ENCODE results near the gene SPI1.
"Not testable (repeated sequence)": the region's sequence is repeated elsewhere in the genome, so short reads cannot be mapped to it uniquely, and the experiment has no call there.

SPI1 gene

DNA sequence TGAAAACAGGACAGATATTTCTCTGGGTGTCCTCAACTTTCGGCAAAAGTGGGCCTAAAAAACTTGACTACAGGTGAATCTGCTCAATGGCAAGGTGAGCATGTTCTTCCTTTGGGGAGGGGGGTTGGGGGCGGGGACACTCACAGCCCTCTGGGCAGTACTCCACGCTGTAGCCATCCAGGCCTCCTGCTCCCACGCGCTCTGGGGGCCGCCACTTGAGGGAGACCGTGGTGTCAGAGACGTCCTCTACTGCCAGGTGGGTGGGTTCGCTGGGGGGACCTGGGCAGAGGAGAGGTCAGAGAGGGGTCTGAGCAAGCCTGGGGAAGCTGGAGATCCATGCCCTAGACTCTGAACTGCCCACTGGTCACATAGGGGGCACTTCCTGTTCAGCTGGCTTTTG lies 42.6 kb downstream of the SPI1 start:
- no peak for DNase-seq (ENCODE audit: low spot score)
- TF ChIP-seq, protein P1, sequence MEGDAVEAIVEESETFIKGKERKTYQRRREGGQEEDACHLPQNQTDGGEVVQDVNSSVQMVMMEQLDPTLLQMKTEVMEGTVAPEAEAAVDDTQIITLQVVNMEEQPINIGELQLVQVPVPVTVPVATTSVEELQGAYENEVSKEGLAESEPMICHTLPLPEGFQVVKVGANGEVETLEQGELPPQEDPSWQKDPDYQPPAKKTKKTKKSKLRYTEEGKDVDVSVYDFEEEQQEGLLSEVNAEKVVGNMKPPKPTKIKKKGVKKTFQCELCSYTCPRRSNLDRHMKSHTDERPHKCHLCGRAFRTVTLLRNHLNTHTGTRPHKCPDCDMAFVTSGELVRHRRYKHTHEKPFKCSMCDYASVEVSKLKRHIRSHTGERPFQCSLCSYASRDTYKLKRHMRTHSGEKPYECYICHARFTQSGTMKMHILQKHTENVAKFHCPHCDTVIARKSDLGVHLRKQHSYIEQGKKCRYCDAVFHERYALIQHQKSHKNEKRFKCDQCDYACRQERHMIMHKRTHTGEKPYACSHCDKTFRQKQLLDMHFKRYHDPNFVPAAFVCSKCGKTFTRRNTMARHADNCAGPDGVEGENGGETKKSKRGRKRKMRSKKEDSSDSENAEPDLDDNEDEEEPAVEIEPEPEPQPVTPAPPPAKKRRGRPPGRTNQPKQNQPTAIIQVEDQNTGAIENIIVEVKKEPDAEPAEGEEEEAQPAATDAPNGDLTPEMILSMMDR (IDR thresholded peaks at IDR 0.05; ENCODE audit: extremely low read depth, insufficient read depth, missing control alignments) = no peak
- in situ Hi-C loops (cut with MboI; ENCODE audit: low pct_unique_long_range_greater_than_20kb, low sequenced_read_pairs, unreplicated experiment) = no loop called here

DNA sequence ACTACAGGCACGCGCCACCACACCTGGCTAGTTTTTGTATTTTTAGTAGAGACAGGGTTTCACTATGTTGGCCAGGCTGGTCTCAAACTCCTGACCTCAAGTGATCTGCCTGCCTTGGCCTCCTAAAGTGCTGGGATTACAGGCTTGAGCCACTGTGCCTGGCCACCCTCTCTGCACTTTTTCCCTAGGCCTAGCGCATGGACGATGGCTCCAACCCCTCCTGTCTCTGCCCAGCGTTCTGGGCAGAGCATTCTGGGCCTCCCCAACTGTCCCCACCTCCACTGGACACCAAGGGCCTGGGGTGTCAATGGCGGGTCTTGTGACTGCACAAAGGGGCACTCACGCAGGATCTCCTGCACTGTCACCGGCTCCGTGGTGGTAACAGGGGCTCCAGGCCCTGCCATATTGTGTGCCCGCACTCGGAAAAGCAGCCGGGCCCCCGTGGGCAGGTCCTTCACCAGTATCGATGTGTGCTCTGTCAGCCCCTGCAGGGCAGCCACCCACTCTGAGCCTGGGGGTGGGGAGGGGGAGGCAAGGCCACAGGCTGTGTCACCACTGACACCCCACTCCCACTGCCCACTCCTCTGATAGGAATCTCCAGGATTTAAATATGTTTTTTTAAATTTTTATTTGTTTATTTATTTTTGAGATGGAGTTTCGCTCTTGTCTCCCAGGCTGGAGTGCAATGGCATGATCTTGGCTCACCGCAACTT lies 43.5 kb downstream of the SPI1 start:
- DNase-seq (ENCODE audit: low spot score); in situ Hi-C loops (cut with MboI; ENCODE audit: low pct_unique_long_range_greater_than_20kb, low sequenced_read_pairs, unreplicated experiment): not testable (repeated sequence)

DNA sequence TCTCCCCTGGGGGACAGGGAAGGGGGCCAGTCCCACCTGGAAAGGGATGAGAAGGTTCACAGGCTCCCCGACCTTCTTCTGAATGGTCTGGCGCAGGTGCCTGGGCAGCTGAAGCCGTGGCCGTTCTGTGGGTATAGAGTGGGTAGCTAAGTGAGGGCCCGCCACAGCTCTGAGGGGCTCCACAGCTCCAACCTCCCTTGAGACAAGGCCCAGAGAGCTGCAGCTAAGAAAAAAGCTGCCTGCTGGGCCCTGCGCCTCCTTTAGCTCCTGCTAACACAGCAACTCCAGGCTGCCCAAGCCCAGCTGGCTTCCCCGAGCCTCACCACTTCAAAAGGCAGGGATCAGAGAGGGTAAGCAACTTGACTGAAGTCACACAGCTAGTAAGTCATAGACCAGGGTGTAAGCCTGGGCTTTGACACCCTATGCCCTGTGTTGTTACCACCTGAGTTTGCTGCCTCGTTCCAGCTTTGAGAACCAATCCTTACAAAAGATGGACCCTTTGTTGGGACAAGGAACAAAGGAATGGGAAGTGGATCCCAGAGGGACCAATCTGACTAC lies 44.4 kb downstream of the SPI1 start:
- TF ChIP-seq, protein P1 (IDR thresholded peaks at IDR 0.05; ENCODE audit: extremely low read depth, insufficient read depth, missing control alignments) = no peak
- in situ Hi-C loops (cut with MboI; ENCODE audit: low pct_unique_long_range_greater_than_20kb, low sequenced_read_pairs, unreplicated experiment) = no loop called here
- no peak for DNase-seq (ENCODE audit: low spot score)

DNA sequence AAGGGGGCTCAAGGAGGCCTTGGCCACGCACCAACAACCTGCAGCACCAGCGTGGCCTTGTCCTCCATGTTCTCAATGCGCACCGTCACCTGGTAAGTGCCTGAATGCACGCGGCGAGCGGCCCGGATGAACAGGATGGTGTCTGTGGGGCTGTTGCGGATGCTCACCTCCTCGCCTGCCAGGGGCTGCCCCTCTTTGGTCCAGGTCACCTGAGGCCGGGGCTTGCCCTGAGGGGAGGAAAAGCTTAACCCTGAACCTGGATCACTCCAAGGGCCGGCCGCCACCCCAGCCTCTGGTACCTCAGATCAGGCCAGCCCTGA lies 44.9 kb downstream of the SPI1 start:
- in situ Hi-C loops (cut with MboI; ENCODE audit: low pct_unique_long_range_greater_than_20kb, low sequenced_read_pairs, unreplicated experiment) = no loop called here
- TF ChIP-seq, protein P1 (IDR thresholded peaks at IDR 0.05; ENCODE audit: extremely low read depth, insufficient read depth, missing control alignments) = no peak

DNA sequence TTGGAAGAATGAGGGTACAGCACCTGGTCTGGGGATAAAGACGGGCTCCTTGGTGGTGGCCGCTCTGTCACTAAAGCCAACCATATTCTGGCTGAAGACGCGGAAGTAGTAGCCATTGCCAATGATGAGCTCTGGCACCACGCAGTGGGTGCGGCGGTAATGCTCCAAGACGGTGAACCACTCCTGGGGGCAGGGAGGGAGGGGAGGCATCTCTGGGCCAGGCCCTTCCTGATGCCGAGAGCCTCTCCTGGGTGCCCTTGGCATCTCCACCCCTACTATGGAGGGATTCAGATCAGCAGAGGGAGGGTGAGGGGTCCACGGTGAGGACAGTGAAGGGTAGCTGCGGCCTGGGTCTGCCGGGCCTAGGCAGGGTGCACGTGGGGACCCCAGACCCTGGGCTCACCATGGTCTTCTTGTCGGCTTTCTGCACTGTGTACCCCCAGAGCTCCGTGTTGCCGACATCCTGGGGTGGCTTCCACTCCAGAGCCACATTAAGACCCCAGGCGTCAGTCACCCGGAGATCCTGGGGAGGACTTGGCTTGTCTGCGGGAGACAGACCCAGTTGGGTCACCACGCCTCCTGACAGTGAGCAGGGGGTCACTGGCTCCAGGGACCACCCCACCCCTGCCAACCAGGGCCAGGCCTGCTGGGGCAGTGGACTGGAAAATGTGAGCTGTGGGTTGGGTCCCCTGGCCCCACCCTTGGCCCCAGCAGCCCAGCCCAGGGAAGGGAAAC lies 45.4 kb downstream of the SPI1 start:
- TF ChIP-seq, protein P1 (IDR thresholded peaks at IDR 0.05; ENCODE audit: extremely low read depth, insufficient read depth, missing control alignments) = no peak
- in situ Hi-C loops (cut with MboI; ENCODE audit: low pct_unique_long_range_greater_than_20kb, low sequenced_read_pairs, unreplicated experiment) = no loop called here
- no peak for DNase-seq (ENCODE audit: low spot score)

More for the DNA sequence above, 44.9 kb downstream of the SPI1 start:
- DNase-seq (ENCODE audit: low spot score) = no peak

DNA sequence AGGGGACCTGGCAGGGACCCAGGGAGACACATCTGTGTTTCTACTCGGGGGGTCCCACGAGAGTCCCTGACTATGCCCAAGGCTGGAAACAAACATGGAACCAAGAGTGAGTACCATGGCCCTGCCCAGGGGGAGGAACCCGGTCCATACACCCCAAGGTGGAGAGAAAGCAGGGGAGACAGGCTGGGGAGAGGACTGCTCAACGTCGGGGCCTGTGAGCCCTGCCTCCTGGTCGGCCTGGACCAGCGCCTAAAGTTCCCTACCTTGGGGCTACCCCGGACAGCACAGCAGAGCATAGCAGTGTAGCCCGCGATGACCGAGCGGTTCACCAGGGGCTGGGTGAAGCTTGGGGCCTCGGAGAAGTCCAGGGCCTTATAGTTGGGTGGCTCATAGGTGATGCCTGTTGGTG lies 46.0 kb downstream of the SPI1 start:
- TF ChIP-seq, protein P1 (IDR thresholded peaks at IDR 0.05; ENCODE audit: extremely low read depth, insufficient read depth, missing control alignments) = no peak
- no peak for DNase-seq (ENCODE audit: low spot score)
- in situ Hi-C loops (cut with MboI; ENCODE audit: low pct_unique_long_range_greater_than_20kb, low sequenced_read_pairs, unreplicated experiment) = no loop called here

Measured in GM13977 (cell line).